HepG2 (cell line): Measurements from ENCODE around the gene GCHFR. TPM values are rescaled to one million over a fixed set of nuclear protein-coding genes. Genes with fewer than 3 reads are reported as not detected.

Experiments used
- ATAC-seq: fragments of 200-7000 bp; cut with Tn5 transposase; 3 replicates; pipeline ENCODE4 v1.9.1; 2020; ENCODE audit warnings: mild to moderate bottlenecking, moderate library complexity
- BruUV-seq: library from RNA; stranded (reverse); fragments of 400-500 nt; replicated peaks from 2 replicates; lab custom pipeline; 2021; lab: Mats Ljungman, UMichigan
- CTCF ChIA-PET: fragments of 300-600 bp; formaldehyde crosslinking; extraction: SDS; loops from one replicate; lab custom pipeline; 2021; ENCODE audit warnings: low total read pairs, inconsistent platforms, low intra/inter-chr PET ratio; lab: Yijun Ruan, JAX
- POLR2A ChIA-PET: fragments of 350-600 bp; sonication (Branson Sonifier 250); formaldehyde crosslinking; loops from one replicate; lab custom pipeline; 2020; ENCODE audit warnings: antibody characterized with exemption, inconsistent platforms; lab: Yijun Ruan, JAX
- DNase-seq: peaks from one replicate; pipeline ENCODE4 v3.0.0-alpha.2; 2015; ENCODE audit warnings: low spot score
- FAIRE-seq: peaks from 3 replicates; lab custom pipeline; 2011; peaks lifted over from hg19 to GRCh38; lab: Jason Lieb, UNC
- H2AFZ ChIP-seq: one replicate; pipeline ENCODE4 v1.6.1; 2011; ENCODE audit warnings: low read length, inconsistent platforms
- H3K27ac ChIP-seq: fragments of 300-600 bp; 3 replicates; pipeline ENCODE4 v1.8.0; 2011; ENCODE audit warnings: mixed run types, mild to moderate bottlenecking, mixed read lengths, low read length, inconsistent platforms; ENCODE audit not compliant: insufficient read depth; ENCODE audit errors: extremely low read length
- H3K27me3 ChIP-seq, 2 experiments: fragments of 200-600 bp in 1 of 2; 2 replicates in 1 of 2; 3 replicates in 1 of 2; pipeline versions ENCODE4 v1.6.0 to v1.8.0; 2011; ENCODE audit warnings: low read length in 2 of 2, mild to moderate bottlenecking in 2 of 2, moderate library complexity in 2 of 2, inconsistent platforms in 1 of 2; ENCODE audit not compliant: insufficient read depth in 2 of 2, control insufficient read depth in 1 of 2
- H3K36me3 ChIP-seq, 2 experiments: fragments of 200-600 bp in 1 of 2; replicated peaks in 1 of 2; 2 replicates in 1 of 2; 3 replicates in 1 of 2; pipeline versions ENCODE4 v1.5.1 to v1.8.0; 2011; ENCODE audit warnings: low read length in 2 of 2, inconsistent platforms in 1 of 2; ENCODE audit not compliant: insufficient read depth in 2 of 2, control insufficient read depth in 1 of 2
- H3K4me1 ChIP-seq: 2 replicates; pipeline ENCODE4 v1.5.1; 2012; ENCODE audit warnings: low read length, inconsistent platforms; ENCODE audit not compliant: insufficient read depth
- H3K4me2 ChIP-seq: 2 replicates; pipeline ENCODE4 v1.6.0; 2011; ENCODE audit warnings: low read depth, low read length, inconsistent platforms
- H3K4me3 ChIP-seq, 3 experiments: fragments of 200-600 bp in 1 of 3; sonication (generic), shearing (Covaris generic) in 1 of 3; replicated peaks in 1 of 3; 2 replicates each; pipeline ENCODE4 v1.5.1; 2011 to 2016; ENCODE audit warnings: low read length in 3 of 3, inconsistent platforms in 2 of 3, low read depth in 2 of 3, mild to moderate bottlenecking in 2 of 3, control low read depth in 1 of 3, mixed read lengths in 1 of 3; ENCODE audit not compliant: insufficient read depth in 1 of 3
- H3K79me2 ChIP-seq: one replicate; pipeline ENCODE4 v1.6.1; 2011; ENCODE audit warnings: low read length, inconsistent platforms; ENCODE audit not compliant: insufficient read depth
- H3K9ac ChIP-seq: 2 replicates; pipeline ENCODE4 v1.6.0; 2011; ENCODE audit warnings: mild to moderate bottlenecking, low read depth, low read length, inconsistent platforms; ENCODE audit not compliant: insufficient read depth
- H3K9me3 ChIP-seq: 2 replicates; pipeline ENCODE4 v1.5.1; 2012; ENCODE audit warnings: mild to moderate bottlenecking, low read length
- H4K20me1 ChIP-seq: 2 replicates; pipeline ENCODE4 v1.6.0; 2011; ENCODE audit warnings: inconsistent platforms, mild to moderate bottlenecking, low read length, moderate library complexity; ENCODE audit not compliant: insufficient read depth
- HNF4G ChIP-seq, 2 experiments: sonication (generic) in 1 of 2; formaldehyde crosslinking in 1 of 2; IDR thresholded peaks; 2 replicates each; pipeline versions ENCODE4 v1.4.0 to v1.6.1; 2011 to 2020; ENCODE audit warnings: borderline replicate concordance in 2 of 2, low read depth in 2 of 2, mild to moderate bottlenecking in 2 of 2, low read length in 1 of 2, missing genetic modification reagents in 1 of 2, moderate library complexity in 1 of 2
- KLF15 ChIP-seq: sonication (generic); formaldehyde crosslinking; IDR thresholded peaks from 2 replicates; pipeline ENCODE4 v1.8.1; 2023; ENCODE audit warnings: borderline replicate concordance, mild to moderate bottlenecking, inconsistent platforms, missing genetic modification reagents, mixed read lengths
- MAFK ChIP-seq, 2 experiments: IDR thresholded peaks in 1 of 2; conservative IDR thresholded peaks in 1 of 2; 2 replicates each; pipeline ENCODE4 v1.6.1; 2011; ENCODE audit warnings: improper control_type of control experiment in 2 of 2, low read length in 2 of 2
- PHF21A ChIP-seq: sonication (generic); formaldehyde crosslinking; IDR thresholded peaks from 2 replicates; pipeline ENCODE4 v1.5.0; 2020; ENCODE audit warnings: mild to moderate bottlenecking, missing genetic modification reagents
- RAD21 ChIP-seq: fragments of 450-650 bp; formaldehyde crosslinking; IDR thresholded peaks from 2 replicates; pipeline ENCODE4 v1.5.0; 2020; ENCODE audit warnings: mild to moderate bottlenecking
- XBP1 ChIP-seq: sonication (generic); formaldehyde crosslinking; IDR thresholded peaks from 2 replicates; pipeline ENCODE4 v1.5.0; 2020; ENCODE audit warnings: missing genetic modification reagents
- ZNF12 ChIP-seq: sonication (generic); formaldehyde crosslinking; IDR thresholded peaks from 2 replicates; pipeline ENCODE4 v1.5.0; 2020; ENCODE audit warnings: missing genetic modification reagents
- ZNF138 ChIP-seq: sonication (generic); formaldehyde crosslinking; IDR thresholded peaks from 2 replicates; pipeline ENCODE4 v1.5.0; 2020; ENCODE audit warnings: mild to moderate bottlenecking, low read depth, missing genetic modification reagents
- ZSCAN31 ChIP-seq: sonication (generic); formaldehyde crosslinking; IDR thresholded peaks from 2 replicates; pipeline ENCODE4 v1.5.0; 2020; ENCODE audit warnings: low read depth, mild to moderate bottlenecking, missing genetic modification reagents
- WGBS: methylation state at CpG from one replicate; pipeline ENCODE4 v1.1.6; 2017; ENCODE audit warnings: low lambda C conversion rate; 5-methylcytosine and 5-hydroxymethylcytosine counted together
- in situ Hi-C: cut with HindIII; loops from 2 replicates; pipeline ENCODE4 v1.10.0; 2017; ENCODE audit warnings: low pct_unique_long_range_greater_than_20kb; ENCODE audit not compliant: extremely low pct_ligation_motif_present
- intact Hi-C: fragments of 100-400 bp; cut with micrococcal nuclease; formaldehyde crosslinking; loops from one replicate; pipeline ENCODE4 v1.10.0; 2022; ENCODE audit not compliant: unreplicated experiment
- polyA plus RNA-seq, 8 experiments: library from polyadenylated mRNA; depleted of rRNA in 3 of 8; stranded (reverse) in 7 of 8; unstranded in 1 of 8; fragments of >200 nt; fragmentation: Illumina TruSeq in 4 of 8; extraction: Trizol in 4 of 8; gene quantifications; 2 replicates each; pipeline versions ENCODE4 v1.2.1 to v1.2.3, GENCODE V29; 2011 to 2016; ENCODE audit warnings: low read depth in 4 of 8, missing spikeins in 1 of 8, mixed read lengths in 1 of 8; ENCODE audit not compliant: insufficient read depth in 1 of 8
- total RNA-seq, 5 experiments: library from RNA; depleted of rRNA; stranded (reverse); fragments of >200 nt; fragmentation: Illumina TruSeq; extraction: Trizol; gene quantifications; 2 replicates each; pipeline ENCODE4 v1.2.3, GENCODE V29; 2016; ENCODE audit warnings: low read depth in 1 of 5
- TF ChIP-seq, protein P1 (sequence below), 2 experiments: sonication (generic) in 1 of 2; formaldehyde crosslinking in 1 of 2; IDR thresholded peaks; 2 replicates each; pipeline versions ENCODE4 v1.4.0 to v1.6.1; 2016 to 2020; ENCODE audit warnings: borderline replicate concordance in 1 of 2, low read depth in 1 of 2, mild to moderate bottlenecking in 1 of 2, missing genetic modification reagents in 1 of 2
- TF ChIP-seq, protein P2 (sequence below): sonication (generic); formaldehyde crosslinking; IDR thresholded peaks from 2 replicates; pipeline ENCODE4 v1.5.0; 2020; ENCODE audit warnings: missing genetic modification reagents

The GCHFR gene
- total and polyA plus RNA-seq, 2 of the 13 experiments (the other 11 are each of a cell fraction or from before 2014, with no cell fraction given): 51.5 to 92.4 TPM

- CTCF ChIA-PET: no interaction called here
- no peaks in the 10 kb centered on the region for H3K9me3 ChIP-seq
Observed at GRCh38 chr15:40744815-40745152, 19.1 kb upstream of the GCHFR start.

More at GRCh38 chr15:40744815-40745152, 19.1 kb upstream of the GCHFR start:
- intact Hi-C loops (loop anchor here (5.0 kb wide), 2 partner anchors 67 to 148 kb away; partner anchors contain the start of gene VPS18), in situ Hi-C loops (no loop called here)
- Histone ChIP-seq H4K20me1 (no peaks in the 10 kb centered on the region), H2AFZ (no peak overlapping the region), H3K27me3 (no peaks in the 10 kb centered on the region), H3K9ac (no peak overlapping the region), H3K79me2 (no peaks in the 10 kb centered on the region), H3K4me2 (no peak overlapping the region), H3K36me3 (peaks cover 10 to 69% of the 10 kb centered on the region in 2 experiments; a peak in 4 of 5 replicates), H3K4me1 (peaks cover 7% of the 10 kb centered on the region; the same call in 1 of the 2 replicates), H3K4me3 (no peak overlapping the region), H3K27ac (no peak overlapping the region)
- ATAC-seq (no peak), DNase-seq (no peak), FAIRE-seq (no peak)
- POLR2A ChIA-PET: no interaction called here
- WGBS: 100% methylated on average over 2 of the region's 5 CpGs
- BruUV-seq: no TSS peak
- TF ChIP-seq ZSCAN31: no peak
- TF ChIP-seq, protein P1, sequence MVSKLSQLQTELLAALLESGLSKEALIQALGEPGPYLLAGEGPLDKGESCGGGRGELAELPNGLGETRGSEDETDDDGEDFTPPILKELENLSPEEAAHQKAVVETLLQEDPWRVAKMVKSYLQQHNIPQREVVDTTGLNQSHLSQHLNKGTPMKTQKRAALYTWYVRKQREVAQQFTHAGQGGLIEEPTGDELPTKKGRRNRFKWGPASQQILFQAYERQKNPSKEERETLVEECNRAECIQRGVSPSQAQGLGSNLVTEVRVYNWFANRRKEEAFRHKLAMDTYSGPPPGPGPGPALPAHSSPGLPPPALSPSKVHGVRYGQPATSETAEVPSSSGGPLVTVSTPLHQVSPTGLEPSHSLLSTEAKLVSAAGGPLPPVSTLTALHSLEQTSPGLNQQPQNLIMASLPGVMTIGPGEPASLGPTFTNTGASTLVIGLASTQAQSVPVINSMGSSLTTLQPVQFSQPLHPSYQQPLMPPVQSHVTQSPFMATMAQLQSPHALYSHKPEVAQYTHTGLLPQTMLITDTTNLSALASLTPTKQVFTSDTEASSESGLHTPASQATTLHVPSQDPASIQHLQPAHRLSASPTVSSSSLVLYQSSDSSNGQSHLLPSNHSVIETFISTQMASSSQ (IDR thresholded peaks at IDR 0.05; ENCODE audit: low read depth): no peak
- TF ChIP-seq, protein P1 (CRISPR knock-in tag; IDR thresholded peaks at IDR 0.05; ENCODE audit: borderline replicate concordance): no peak
- TF ChIP-seq RAD21 (CRISPR knock-in tag): no peak
- TF ChIP-seq MAFK (conservative IDR thresholded peaks at IDR 0.05 in 1 of 2, IDR thresholded peaks at IDR 0.05 in 1 of 2; ENCODE audit: low read length in 2 of 2): no peak
- TF ChIP-seq, protein P2, sequence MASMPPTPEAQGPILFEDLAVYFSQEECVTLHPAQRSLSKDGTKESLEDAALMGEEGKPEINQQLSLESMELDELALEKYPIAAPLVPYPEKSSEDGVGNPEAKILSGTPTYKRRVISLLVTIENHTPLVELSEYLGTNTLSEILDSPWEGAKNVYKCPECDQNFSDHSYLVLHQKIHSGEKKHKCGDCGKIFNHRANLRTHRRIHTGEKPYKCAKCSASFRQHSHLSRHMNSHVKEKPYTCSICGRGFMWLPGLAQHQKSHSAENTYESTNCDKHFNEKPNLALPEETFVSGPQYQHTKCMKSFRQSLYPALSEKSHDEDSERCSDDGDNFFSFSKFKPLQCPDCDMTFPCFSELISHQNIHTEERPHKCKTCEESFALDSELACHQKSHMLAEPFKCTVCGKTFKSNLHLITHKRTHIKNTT (CRISPR knock-in tag): no peak
- TF ChIP-seq XBP1 (CRISPR knock-in tag): no peak
- no peak for TF ChIP-seq ZNF12
- no peak for TF ChIP-seq KLF15 (CRISPR knock-in tag)
- TF ChIP-seq PHF21A (CRISPR knock-in tag): no peak
- no peak for TF ChIP-seq HNF4G (IDR thresholded peaks at IDR 0.05; ENCODE audit: borderline replicate concordance, low read depth, low read length)
- no peak for TF ChIP-seq HNF4G (CRISPR knock-in tag; IDR thresholded peaks at IDR 0.05; ENCODE audit: borderline replicate concordance, low read depth)
- TF ChIP-seq ZNF138 (CRISPR knock-in tag): no peak
